ENCODE data around the gene HOXD8.

HOXD8 gene

GRCh38 chr2:176128982-176129796, at the start of gene HOXD8:
HOXD8 (plus strand) TSS chr2:176129705; CDS start chr2:176130367, 662 bp downstream.
- Mint-ChIP-seq H3K27me3 (peaks cover 95% of the 10 kb centered on the region), H3K27ac (peak within 1 kb of the TSS; percentile 82), H3K9me3 (no peaks in the 10 kb centered on the region), H3K36me3 (peaks cover 3% of the 10 kb centered on the region), H3K4me3 (peak within 1 kb of the TSS; percentile 56), H3K4me1 (peaks cover 26% of the 10 kb centered on the region)
- CTCF ChIA-PET: interaction anchor here (1.0 to 4.2 kb wide), 4 partner anchors 11 to 523 kb away, joined by 3 to 25 read pairs (median 20); no protein-coding TSS in a partner anchor
- DNase-seq: no peak

GRCh38 chr2:176079831-176080539, 49.5 kb upstream of the HOXD8 start:
- H3K4me3 Mint-ChIP-seq: peak overlapping the region; percentile 47
- peaks cover 18% of the 10 kb centered on the region for H3K9me3 Mint-ChIP-seq
- peak overlapping the region; percentile 90 for H3K27ac Mint-ChIP-seq
- H3K4me1 Mint-ChIP-seq: peaks cover 10% of the 10 kb centered on the region
- CTCF ChIA-PET: interaction anchor here (1.2 to 1.3 kb wide), 2 partner anchors 16 to 389 kb away, joined by 5 read pairs; no protein-coding TSS in a partner anchor
- peaks cover 83% of the 10 kb centered on the region for H3K27me3 Mint-ChIP-seq
- DNase-seq: no peak
- peaks cover 19% of the 10 kb centered on the region for H3K36me3 Mint-ChIP-seq

GRCh38 chr2:176080540-176081375, 48.7 kb upstream of the HOXD8 start:
- Mint-ChIP-seq H3K36me3 (peaks cover 21% of the 10 kb centered on the region), H3K4me1 (peaks cover 10% of the 10 kb centered on the region), H3K27ac (peak overlapping the region; percentile 83), H3K27me3 (peaks cover 84% of the 10 kb centered on the region), H3K4me3 (peak overlapping the region; percentile 54), H3K9me3 (peaks cover 18% of the 10 kb centered on the region)
- CTCF ChIA-PET: interaction anchor here (1.3 kb wide), 1 partner anchor 15 kb away, joined by 5 read pairs; no protein-coding TSS in a partner anchor
- no peak for DNase-seq

GRCh38 chr2:176081376-176081836, 48.1 kb upstream of the HOXD8 start:
- Mint-ChIP-seq H3K27ac (peak overlapping the region; percentile 83), H3K27me3 (peaks cover 86% of the 10 kb centered on the region), H3K9me3 (peaks cover 18% of the 10 kb centered on the region), H3K4me3 (peak overlapping the region; percentile 54), H3K4me1 (peaks cover 10% of the 10 kb centered on the region), H3K36me3 (peaks cover 21% of the 10 kb centered on the region)
- no peak for DNase-seq
- CTCF ChIA-PET: interaction anchor here (0.8 kb wide), 2 partner anchors 29 to 40 kb away, joined by 3 to 4 read pairs; no protein-coding TSS in a partner anchor

- Mint-ChIP-seq H3K4me1 (peaks cover 10% of the 10 kb centered on the region), H3K36me3 (peaks cover 21% of the 10 kb centered on the region), H3K4me3 (peak overlapping the region; percentile 54), H3K27ac (peak overlapping the region; percentile 83), H3K9me3 (peaks cover 18% of the 10 kb centered on the region), H3K27me3 (peaks cover 85% of the 10 kb centered on the region)
- CTCF ChIA-PET: interaction anchor here (0.8 to 0.9 kb wide), 3 partner anchors 28 to 45 kb away, joined by 3 to 4 read pairs (median 3); no protein-coding TSS in a partner anchor
- no peak for DNase-seq
Observed at GRCh38 chr2:176081837-176082524, 47.5 kb upstream of the HOXD8 start.

- peaks cover 21% of the 10 kb centered on the region for H3K36me3 Mint-ChIP-seq
- CTCF ChIA-PET: interaction anchor here (0.8 to 0.9 kb wide), 3 partner anchors 28 to 45 kb away, joined by 3 to 4 read pairs (median 3); no protein-coding TSS in a partner anchor
- H3K27me3 Mint-ChIP-seq: peaks cover 90% of the 10 kb centered on the region
Observed at GRCh38 chr2:176082525-176082823, 47.0 kb upstream of the HOXD8 start.

GRCh38 chr2:176082824-176083751, 46.4 kb upstream of the HOXD8 start:
- Mint-ChIP-seq H3K36me3 (peaks cover 21% of the 10 kb centered on the region), H3K4me1 (peaks cover 10% of the 10 kb centered on the region), H3K27ac (peak overlapping the region; percentile 84), H3K4me3 (peak overlapping the region; percentile 16), H3K9me3 (peaks cover 18% of the 10 kb centered on the region), H3K27me3 (peaks cover 96% of the 10 kb centered on the region)
- DNase-seq: no peak
- CTCF ChIA-PET: interaction anchor here (0.6 to 0.9 kb wide), 2 partner anchors 15 to 44 kb away, joined by 3 read pairs; no protein-coding TSS in a partner anchor

More at GRCh38 chr2:176082525-176082823, 47.0 kb upstream of the HOXD8 start:
- Mint-ChIP-seq H3K27ac (peak overlapping the region; percentile 75), H3K4me1 (peaks cover 10% of the 10 kb centered on the region), H3K9me3 (peaks cover 18% of the 10 kb centered on the region), H3K4me3 (no peak overlapping the region)
- no peak for DNase-seq

- Mint-ChIP-seq H3K9me3 (peaks cover 13% of the 10 kb centered on the region), H3K4me1 (peaks cover 14% of the 10 kb centered on the region), H3K27ac (peak within 1 kb of the TSS; percentile 84), H3K4me3 (peak within 1 kb of the TSS; percentile 16), H3K36me3 (peaks cover 21% of the 10 kb centered on the region), H3K27me3 (peaks cover 97% of the 10 kb centered on the region)
- CTCF ChIA-PET: interaction anchor here (0.6 kb wide), 1 partner anchor 14 kb away, joined by 3 read pairs; no protein-coding TSS in a partner anchor
- DNase-seq: no peak
Observed at GRCh38 chr2:176083796-176084261, 45.7 kb upstream of the HOXD8 start, which contains the start of gene EVX2. EVX2 (minus strand) TSS chr2:176083962; CDS start chr2:176083776, 186 bp downstream.

- CTCF ChIA-PET: interaction anchor here (0.7 to 1.4 kb wide), 2 partner anchors 36 to 74 kb away, joined by 3 read pairs; no protein-coding TSS in a partner anchor
- peak overlapping the region; percentile 60 for H3K27ac Mint-ChIP-seq
Observed at GRCh38 chr2:176084611-176085119, 44.8 kb upstream of the HOXD8 start.

GRCh38 chr2:176085120-176085788, 44.3 kb upstream of the HOXD8 start:
- Mint-ChIP-seq H3K36me3 (peaks cover 16% of the 10 kb centered on the region), H3K4me1 (peaks cover 7% of the 10 kb centered on the region), H3K27me3 (peaks cover 98% of the 10 kb centered on the region), H3K4me3 (no peak overlapping the region), H3K9me3 (peaks cover 7% of the 10 kb centered on the region), H3K27ac (peak overlapping the region; percentile 70)
- DNase-seq: no peak
- CTCF ChIA-PET: interaction anchor here (0.7 to 1.9 kb wide), 4 partner anchors 36 to 395 kb away, joined by 3 to 6 read pairs (median 3); no protein-coding TSS in a partner anchor

More at GRCh38 chr2:176084611-176085119, 44.8 kb upstream of the HOXD8 start:
- Mint-ChIP-seq H3K4me3 (no peak overlapping the region), H3K9me3 (peaks cover 7% of the 10 kb centered on the region), H3K27me3 (peaks cover 97% of the 10 kb centered on the region), H3K4me1 (peaks cover 7% of the 10 kb centered on the region), H3K36me3 (peaks cover 16% of the 10 kb centered on the region)
- DNase-seq: no peak
